HEK293 (cell line): ENCODE data around the gene SLC13A3.

Experiments used
- CTCF ChIA-PET: fragments of 350-600 bp; formaldehyde crosslinking; extraction: SDS; loops from one replicate; lab custom pipeline; 2021; ENCODE audit warnings: antibody characterized with exemption; lab: Yijun Ruan, JAX
- POLR2A ChIA-PET: fragments of 300-600 bp; formaldehyde crosslinking; extraction: SDS; loops from one replicate; lab custom pipeline; 2020; ENCODE audit warnings: antibody characterized with exemption, inconsistent platforms; lab: Yijun Ruan, JAX
- H3K27ac ChIP-seq: fragments of 200-500 bp; sonication (Bioruptor generic); 2 replicates; pipeline ENCODE4 v1.5.1; 2014; ENCODE audit warnings: low read depth, low read length, control low read depth, inconsistent platforms; ENCODE audit errors: extremely low read depth
- H3K36me3 ChIP-seq, 2 experiments: fragments of 200-500 bp in 1 of 2; sonication (Bioruptor generic) in 1 of 2; 1 replicate in 1 of 2; 2 replicates in 1 of 2; pipeline ENCODE4 v1.5.1; 2014 to 2017; ENCODE audit warnings: inconsistent platforms in 2 of 2, low read length in 2 of 2; ENCODE audit not compliant: control insufficient read depth in 2 of 2, insufficient read depth in 1 of 2
- H3K4me1 ChIP-seq: fragments of 200-500 bp; sonication (Bioruptor generic); 2 replicates; pipeline ENCODE4 v1.5.1; 2014; ENCODE audit warnings: mild to moderate bottlenecking, low read length, inconsistent platforms; ENCODE audit not compliant: control insufficient read depth, insufficient read depth
- H3K4me3 ChIP-seq: 2 replicates; pipeline ENCODE4 v1.5.1; 2011; ENCODE audit warnings: low read depth, mild to moderate bottlenecking, control low read depth, low read length, moderate library complexity
- H3K9me3 ChIP-seq: fragments of 200-500 bp; sonication (Bioruptor generic); 2 replicates; pipeline ENCODE4 v1.5.1; 2014; ENCODE audit warnings: low read depth, low read length, inconsistent platforms; ENCODE audit not compliant: control insufficient read depth, insufficient read depth
- GLI4 ChIP-seq: fragments of 450-650 bp; formaldehyde crosslinking; IDR thresholded peaks from 2 replicates; pipeline ENCODE4 v1.5.1; 2016; ENCODE audit warnings: missing biosample characterization, missing genetic modification characterization
- PATZ1 ChIP-seq: fragments of 450-650 bp; formaldehyde crosslinking; IDR thresholded peaks from 2 replicates; pipeline ENCODE4 v1.5.1; 2016; ENCODE audit warnings: missing biosample characterization, missing genetic modification characterization
- RBAK ChIP-seq: fragments of 450-650 bp; formaldehyde crosslinking; IDR thresholded peaks from 2 replicates; pipeline ENCODE4 v1.5.1; 2016; ENCODE audit warnings: missing biosample characterization, missing genetic modification characterization
- SCRT1 ChIP-seq: fragments of 450-650 bp; formaldehyde crosslinking; IDR thresholded peaks from 2 replicates; pipeline ENCODE4 v1.5.1; 2016; ENCODE audit warnings: missing biosample characterization, missing genetic modification characterization, borderline replicate concordance
- SCRT2 ChIP-seq: fragments of 450-650 bp; formaldehyde crosslinking; IDR thresholded peaks from 2 replicates; pipeline ENCODE4 v1.5.1; 2016; ENCODE audit warnings: missing biosample characterization, missing genetic modification characterization
- ZBTB44 ChIP-seq: fragments of 450-650 bp; IDR thresholded peaks from 2 replicates; pipeline ENCODE4 v1.5.1; 2018; ENCODE audit warnings: missing biosample characterization, mild to moderate bottlenecking, missing genetic modification characterization
- ZNF214 ChIP-seq: fragments of 450-650 bp; formaldehyde crosslinking; IDR thresholded peaks from 2 replicates; pipeline ENCODE4 v1.5.1; 2017; ENCODE audit warnings: missing biosample characterization, mild to moderate bottlenecking, missing genetic modification characterization, borderline replicate concordance
- ZNF239 ChIP-seq: fragments of 450-650 bp; formaldehyde crosslinking; IDR thresholded peaks from 2 replicates; pipeline ENCODE4 v1.5.1; 2016; ENCODE audit warnings: missing biosample characterization, missing genetic modification characterization
- ZNF248 ChIP-seq: fragments of 450-650 bp; formaldehyde crosslinking; IDR thresholded peaks from 2 replicates; pipeline ENCODE4 v1.5.1; 2017; ENCODE audit warnings: missing biosample characterization, missing genetic modification characterization
- ZNF302 ChIP-seq: fragments of 450-650 bp; formaldehyde crosslinking; IDR thresholded peaks from 2 replicates; pipeline ENCODE4 v1.5.1; 2016; ENCODE audit warnings: missing biosample characterization, missing genetic modification characterization, low read depth
- ZNF37A ChIP-seq: fragments of 450-650 bp; IDR thresholded peaks from 2 replicates; pipeline ENCODE4 v1.5.1; 2018; ENCODE audit warnings: missing biosample characterization, missing genetic modification characterization
- ZNF488 ChIP-seq: fragments of 450-650 bp; formaldehyde crosslinking; IDR thresholded peaks from 2 replicates; pipeline ENCODE4 v1.5.1; 2016; ENCODE audit warnings: missing biosample characterization, missing genetic modification characterization
- ZNF529 ChIP-seq: fragments of 450-650 bp; formaldehyde crosslinking; IDR thresholded peaks from 2 replicates; pipeline ENCODE4 v1.5.1; 2017; ENCODE audit warnings: missing genetic modification characterization, missing biosample characterization; ENCODE audit not compliant: insufficient replicate concordance
- ZNF639 ChIP-seq: fragments of 450-650 bp; formaldehyde crosslinking; IDR thresholded peaks from 2 replicates; pipeline ENCODE4 v1.5.1; 2016; ENCODE audit warnings: missing biosample characterization, missing genetic modification characterization
- ZNF645 ChIP-seq: fragments of 450-650 bp; formaldehyde crosslinking; IDR thresholded peaks from 2 replicates; pipeline ENCODE4; 2016; ENCODE audit warnings: missing biosample characterization, missing genetic modification characterization
- ZNF768 ChIP-seq: fragments of 450-650 bp; formaldehyde crosslinking; IDR thresholded peaks from 2 replicates; pipeline ENCODE4 v1.5.1; 2018; ENCODE audit warnings: missing biosample characterization, mild to moderate bottlenecking, missing genetic modification characterization
- ZSCAN30 ChIP-seq: fragments of 450-650 bp; IDR thresholded peaks from 2 replicates; pipeline ENCODE4 v1.5.1; 2018; ENCODE audit warnings: missing biosample characterization, mild to moderate bottlenecking, missing genetic modification characterization, moderate library complexity

The SLC13A3 gene

GRCh38 chr20:46618316-46619100 lies 32.8 kb downstream of the SLC13A3 start:
- Histone ChIP-seq H3K4me1 (no peaks in the 10 kb centered on the region), H3K4me3 (no peak overlapping the region), H3K27ac (no peak overlapping the region), H3K9me3 (no peaks in the 10 kb centered on the region)
- ChIA-PET CTCF (no interaction called here), POLR2A (no interaction called here)
- TF ChIP-seq ZBTB44 (tag by site-specific recombination) (no peak), ZNF239 (no peak), ZNF248 (tag by site-specific recombination) (no peak), ZNF529 (no peak), SCRT1 (tag by site-specific recombination) (no peak), ZNF488 (tag by site-specific recombination) (no peak), ZNF214 (tag by site-specific recombination) (no peak)
- TF ChIP-seq, all 188 proteins: peak for 0
- H3K36me3 ChIP-seq, result no peaks in the 10 kb centered on the region

- Histone ChIP-seq H3K4me1 (no peaks in the 10 kb centered on the region), H3K27ac (no peak overlapping the region), H3K36me3 (no peaks in the 10 kb centered on the region)
- ChIA-PET POLR2A (no interaction called here), CTCF (no interaction called here)
- TF ChIP-seq SCRT2 (tag by site-specific recombination) (no peak), ZSCAN30 (tag by site-specific recombination) (no peak), ZNF639 (no peak), GLI4 (tag by site-specific recombination) (no peak), ZNF645 (tag by site-specific recombination) (no peak), ZNF768 (no peak), ZNF37A (no peak), RBAK (tag by site-specific recombination) (no peak)
- TF ChIP-seq, all 188 proteins: peak for 0
- Histone ChIP-seq H3K9me3 (no peaks in the 10 kb centered on the region), H3K4me3 (no peak overlapping the region)
Observed at GRCh38 chr20:46614503-46614902, 36.8 kb downstream of the SLC13A3 start.

- TF ChIP-seq ZNF302 (tag by site-specific recombination), result no peak
- TF ChIP-seq PATZ1 (tag by site-specific recombination), result no peak
- TF ChIP-seq, all 188 proteins: peak for 0
- no peaks in the 10 kb centered on the region for H3K36me3 ChIP-seq
Observed at GRCh38 chr20:46610145-46610544, 41.1 kb downstream of the SLC13A3 start.

More at GRCh38 chr20:46610145-46610544, 41.1 kb downstream of the SLC13A3 start:
- CTCF ChIA-PET, result no interaction called here
- no peak overlapping the region for H3K27ac ChIP-seq
- no peaks in the 10 kb centered on the region for H3K9me3 ChIP-seq
- no peaks in the 10 kb centered on the region for H3K4me1 ChIP-seq
- no peak overlapping the region for H3K4me3 ChIP-seq
- POLR2A ChIA-PET, result no interaction called here
